ENCODE data around the gene CNNM2. TPM values are rescaled to one million over a fixed set of nuclear protein-coding genes. Genes with fewer than 3 reads are reported as not detected.

The CNNM2 gene
- total and polyA plus RNA-seq, 8 donors, result 0.76 to 45.5 (median 6.3) TPM

GRCh38 chr10:102945962-102946361 is 27.9 kb downstream of the CNNM2 start:
- H3K4me1 ChIP-seq, result peaks cover 0 to 16% (median 4%) of the 10 kb centered on the region in 4 donors
- H3K4me3 ChIP-seq, result no peak overlapping the region
- H3K36me3 ChIP-seq, result no peaks in the 10 kb centered on the region
- WGBS, 5 donors, result 76 to 88% (median 85%) methylated on average over 2 of the region's 2 CpGs
- TF ChIP-seq POLR2AphosphoS5 (IDR thresholded peaks at IDR 0.05) (no peak), CTCF (IDR thresholded peaks at IDR 0.05) (no peak), POLR2A (IDR thresholded peaks at IDR 0.05) (no peak)
- no peaks in the 10 kb centered on the region for H3K9me3 ChIP-seq
- intact Hi-C loops (cut with DNase I; ENCODE audit: low total_unique reads), result no loop called here
- DNase-seq, result no peak
- H3K27ac ChIP-seq, result no peak overlapping the region
- H3K27me3 ChIP-seq, result no peaks in the 10 kb centered on the region

GRCh38 chr10:102946992-102947391 is 28.9 kb downstream of the CNNM2 start:
- H3K36me3 ChIP-seq, result no peaks in the 10 kb centered on the region
- intact Hi-C loops (cut with DNase I; ENCODE audit: low total_unique reads), result no loop called here
- 81 to 90% (median 89%) methylated on average over 2 of the region's 2 CpGs for WGBS, 5 donors

GRCh38 chr10:102948176-102948575 is 30.1 kb downstream of the CNNM2 start:
- intact Hi-C loops (cut with DNase I; ENCODE audit: low total_unique reads), result no loop called here
- 87 to 93% (median 91%) methylated on average over 4 of the region's 4 CpGs for WGBS, 5 donors
- DNase-seq, result no peak
- no peaks in the 10 kb centered on the region for H3K9me3 ChIP-seq
- no peaks in the 10 kb centered on the region for H3K27me3 ChIP-seq
- no peak for TF ChIP-seq POLR2A (IDR thresholded peaks at IDR 0.05)
- no peak for TF ChIP-seq POLR2AphosphoS5 (IDR thresholded peaks at IDR 0.05)
- no peak for TF ChIP-seq CTCF (IDR thresholded peaks at IDR 0.05)
- no peak for TF ChIP-seq EP300 (IDR thresholded peaks at IDR 0.05)
- no peaks in the 10 kb centered on the region for H3K36me3 ChIP-seq
- no peak overlapping the region for H3K27ac ChIP-seq
- H3K4me1 ChIP-seq, result peaks cover 0 to 16% (median 4%) of the 10 kb centered on the region in 4 donors
- no peak overlapping the region for H3K4me3 ChIP-seq

More at GRCh38 chr10:102946992-102947391, 28.9 kb downstream of the CNNM2 start:
- Histone ChIP-seq H3K4me3 (no peak overlapping the region), H3K9me3 (no peaks in the 10 kb centered on the region), H3K27me3 (no peaks in the 10 kb centered on the region), H3K27ac (no peak overlapping the region), H3K4me1 (peaks cover 0 to 16% (median 4%) of the 10 kb centered on the region in 4 donors)
- TF ChIP-seq CTCF (IDR thresholded peaks at IDR 0.05) (no peak), POLR2AphosphoS5 (IDR thresholded peaks at IDR 0.05) (no peak), POLR2A (IDR thresholded peaks at IDR 0.05) (no peak), EP300 (IDR thresholded peaks at IDR 0.05) (no peak)
- no peak for DNase-seq

GRCh38 chr10:102948786-102949185 is 30.7 kb downstream of the CNNM2 start:
- Histone ChIP-seq H3K4me3 (no peak overlapping the region), H3K27ac (no peak overlapping the region), H3K4me1 (peaks cover 0 to 16% (median 4%) of the 10 kb centered on the region in 4 donors), H3K27me3 (no peaks in the 10 kb centered on the region), H3K9me3 (no peaks in the 10 kb centered on the region), H3K36me3 (no peaks in the 10 kb centered on the region)
- 89 to 96% (median 95%) methylated on average over 3 of the region's 3 CpGs for WGBS, 5 donors
- intact Hi-C loops (cut with DNase I; ENCODE audit: low total_unique reads), result no loop called here
- DNase-seq, result no peak
- TF ChIP-seq EP300 (IDR thresholded peaks at IDR 0.05), result no peak
- TF ChIP-seq POLR2A (IDR thresholded peaks at IDR 0.05), result no peak
- TF ChIP-seq POLR2AphosphoS5 (IDR thresholded peaks at IDR 0.05), result no peak
- TF ChIP-seq CTCF (IDR thresholded peaks at IDR 0.05), result no peak
